Tibial artery (tissue), 4 donors: Measurements from ENCODE around the gene PIWIL1.

Source experiments
- DNase-seq, 2 donors: peaks; one replicate each; pipeline ENCODE4 v3.0.0-alpha.2; 2019
- H3K27ac ChIP-seq, 2 donors: fragments of 200-600 bp; sonication (generic) in 1 of 2; 1 replicate in 1 of 2; 2 replicates in 1 of 2; pipeline ENCODE4 v1.5.1; 2018 to 2019; ENCODE audit warnings: mild to moderate bottlenecking in 1 of 2
- H3K27me3 ChIP-seq, 2 donors: fragments of 200-600 bp; sonication (generic) in 1 of 2; one replicate each; pipeline versions ENCODE4 v1.5.1 to v1.6.0; 2016 to 2019
- H3K36me3 ChIP-seq, 3 donors: fragments of 200-600 bp; sonication (generic) in 2 of 3; one replicate each; pipeline ENCODE4 v1.5.1; 2016 to 2019; ENCODE audit warnings: mild to moderate bottlenecking in 2 of 3
- H3K4me1 ChIP-seq, 4 donors: fragments of 200-600 bp; sonication (generic) in 2 of 4; 1 replicate in 3 of 4; 2 replicates in 1 of 4; pipeline ENCODE4 v1.5.1; 2016 to 2019
- H3K4me3 ChIP-seq, 2 donors: fragments of 200-600 bp; sonication (generic) in 1 of 2; 1 replicate in 1 of 2; 2 replicates in 1 of 2; pipeline ENCODE4 v1.5.1; 2018 to 2019; ENCODE audit warnings: mild to moderate bottlenecking in 2 of 2
- H3K9me3 ChIP-seq, 3 donors: fragments of 200-600 bp; sonication (generic) in 1 of 3; one replicate each; pipeline ENCODE4 v1.5.1; 2016 to 2019
- intact Hi-C: fragments of 100-400 bp; cut with DNase I; formaldehyde crosslinking; loops from one replicate; pipeline ENCODE4 v1.15.0; 2023; ENCODE audit warnings: low total_unique reads
- TF ChIP-seq, protein P1 (sequence below), 2 experiments: fragments of 200-600 bp in 1 of 2; fragments of 450-650 bp in 1 of 2; IDR thresholded peaks; one replicate each; pipeline ENCODE4 v1.5.1; 2017 to 2019; ENCODE audit warnings: antibody characterized with exemption in 2 of 2, mild to moderate bottlenecking in 1 of 2, moderate library complexity in 1 of 2

Gene PIWIL1

DNA sequence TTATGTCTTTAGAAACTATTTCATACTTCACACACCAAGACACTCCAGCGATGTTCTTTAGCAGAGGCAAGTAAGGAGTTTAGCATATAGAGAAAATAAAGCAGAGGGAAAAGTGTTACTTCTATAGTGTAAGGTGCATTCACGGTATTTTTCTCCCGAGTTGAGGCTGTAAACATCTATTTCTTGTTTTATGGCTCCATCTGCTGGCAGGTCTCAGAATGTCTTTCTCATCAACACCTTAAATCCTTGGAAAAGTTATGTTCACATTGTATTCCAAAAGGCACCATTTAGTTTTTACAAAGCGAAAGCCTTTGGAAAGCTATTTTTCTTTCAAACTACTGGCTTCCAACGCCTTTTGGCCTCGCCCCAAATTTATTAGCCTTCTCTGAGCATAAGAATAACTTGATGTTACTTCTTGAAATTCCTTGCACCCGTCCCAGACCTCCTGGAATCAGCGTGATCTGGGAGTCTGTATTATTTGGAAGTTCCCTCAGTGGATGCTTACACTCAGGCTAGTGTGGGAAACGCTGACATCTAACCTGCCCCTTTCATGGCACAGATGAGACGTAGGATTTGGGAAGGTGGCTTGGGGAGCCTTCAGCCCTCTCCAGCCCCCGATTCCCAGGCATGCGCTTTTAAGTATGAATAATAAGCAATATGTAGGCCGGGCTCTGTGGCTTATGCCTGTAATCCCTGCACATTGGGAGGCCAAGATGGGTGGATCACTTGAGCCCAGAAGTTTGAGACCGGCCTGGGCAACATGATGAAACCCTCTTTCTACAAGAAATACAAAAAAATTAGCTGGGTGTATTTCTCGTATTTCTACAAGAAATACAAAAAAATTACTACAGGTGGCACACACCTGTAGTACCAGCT lies 1.9 kb upstream of the PIWIL1 start:
- Histone ChIP-seq H3K4me1 (peaks cover 0 to 11% (median 2%) of the 10 kb centered on the region in 4 donors), H3K9me3 (no peaks in the 10 kb centered on the region), H3K27ac (no peak overlapping the region), H3K4me3 (no peak overlapping the region), H3K36me3 (no peaks in the 10 kb centered on the region), H3K27me3 (peaks cover 0 to 24% of the 10 kb centered on the region in 2 donors)
- intact Hi-C loops, result no loop called here
- TF ChIP-seq, protein P1, sequence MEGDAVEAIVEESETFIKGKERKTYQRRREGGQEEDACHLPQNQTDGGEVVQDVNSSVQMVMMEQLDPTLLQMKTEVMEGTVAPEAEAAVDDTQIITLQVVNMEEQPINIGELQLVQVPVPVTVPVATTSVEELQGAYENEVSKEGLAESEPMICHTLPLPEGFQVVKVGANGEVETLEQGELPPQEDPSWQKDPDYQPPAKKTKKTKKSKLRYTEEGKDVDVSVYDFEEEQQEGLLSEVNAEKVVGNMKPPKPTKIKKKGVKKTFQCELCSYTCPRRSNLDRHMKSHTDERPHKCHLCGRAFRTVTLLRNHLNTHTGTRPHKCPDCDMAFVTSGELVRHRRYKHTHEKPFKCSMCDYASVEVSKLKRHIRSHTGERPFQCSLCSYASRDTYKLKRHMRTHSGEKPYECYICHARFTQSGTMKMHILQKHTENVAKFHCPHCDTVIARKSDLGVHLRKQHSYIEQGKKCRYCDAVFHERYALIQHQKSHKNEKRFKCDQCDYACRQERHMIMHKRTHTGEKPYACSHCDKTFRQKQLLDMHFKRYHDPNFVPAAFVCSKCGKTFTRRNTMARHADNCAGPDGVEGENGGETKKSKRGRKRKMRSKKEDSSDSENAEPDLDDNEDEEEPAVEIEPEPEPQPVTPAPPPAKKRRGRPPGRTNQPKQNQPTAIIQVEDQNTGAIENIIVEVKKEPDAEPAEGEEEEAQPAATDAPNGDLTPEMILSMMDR (IDR thresholded peaks at IDR 0.05), result peak; percentile 59 to 80
- DNase-seq, result no peak

DNA sequence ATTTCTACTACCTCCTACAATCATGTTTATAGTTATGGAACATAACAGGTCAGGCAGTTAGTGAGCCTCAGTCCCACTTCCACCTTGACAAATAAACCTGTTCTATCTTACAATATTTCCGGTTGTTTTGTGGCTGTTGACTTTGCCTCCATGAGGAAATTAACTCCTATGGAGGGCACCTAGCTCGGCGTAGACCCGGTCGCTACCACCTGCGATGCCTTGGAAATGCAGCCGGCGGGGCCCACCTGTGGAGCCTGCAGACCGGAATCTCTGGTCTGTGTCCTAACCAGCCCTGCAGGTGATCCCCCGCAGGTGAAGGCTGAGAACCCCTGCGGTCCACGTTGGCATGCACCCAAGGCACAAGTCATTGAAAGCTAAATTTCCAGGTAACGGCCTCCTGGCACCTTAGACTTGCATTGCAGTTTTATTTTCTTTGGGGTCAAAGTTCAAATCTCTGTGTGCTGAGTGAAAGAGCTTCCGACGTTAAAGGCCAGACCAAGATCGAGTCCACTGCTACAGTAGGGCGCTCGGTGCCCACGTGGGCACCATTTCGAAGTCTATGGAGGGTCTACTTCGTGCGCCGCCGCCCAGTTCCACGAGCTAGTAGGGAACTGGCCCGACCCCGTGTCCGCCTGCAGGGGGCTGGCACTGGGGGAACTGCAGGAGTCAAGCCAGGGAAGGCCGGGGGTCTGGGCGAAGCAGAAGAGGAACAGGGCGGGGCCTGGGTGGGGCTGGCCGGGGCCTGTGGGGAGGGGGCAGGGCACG lies 782 bp upstream of the PIWIL1 start:
- H3K4me1 ChIP-seq, result peaks cover 0 to 11% (median 2%) of the 10 kb centered on the region in 4 donors
- no peak overlapping the region for H3K4me3 ChIP-seq
- H3K9me3 ChIP-seq, result no peaks in the 10 kb centered on the region
- H3K27me3 ChIP-seq, result peaks cover 0 to 24% of the 10 kb centered on the region in 2 donors
- H3K36me3 ChIP-seq, result no peaks in the 10 kb centered on the region
- no peak overlapping the region for H3K27ac ChIP-seq
- DNase-seq, result no peak
- TF ChIP-seq, protein P1 (IDR thresholded peaks at IDR 0.05), result no peak
- intact Hi-C loops, result no loop called here

DNA sequence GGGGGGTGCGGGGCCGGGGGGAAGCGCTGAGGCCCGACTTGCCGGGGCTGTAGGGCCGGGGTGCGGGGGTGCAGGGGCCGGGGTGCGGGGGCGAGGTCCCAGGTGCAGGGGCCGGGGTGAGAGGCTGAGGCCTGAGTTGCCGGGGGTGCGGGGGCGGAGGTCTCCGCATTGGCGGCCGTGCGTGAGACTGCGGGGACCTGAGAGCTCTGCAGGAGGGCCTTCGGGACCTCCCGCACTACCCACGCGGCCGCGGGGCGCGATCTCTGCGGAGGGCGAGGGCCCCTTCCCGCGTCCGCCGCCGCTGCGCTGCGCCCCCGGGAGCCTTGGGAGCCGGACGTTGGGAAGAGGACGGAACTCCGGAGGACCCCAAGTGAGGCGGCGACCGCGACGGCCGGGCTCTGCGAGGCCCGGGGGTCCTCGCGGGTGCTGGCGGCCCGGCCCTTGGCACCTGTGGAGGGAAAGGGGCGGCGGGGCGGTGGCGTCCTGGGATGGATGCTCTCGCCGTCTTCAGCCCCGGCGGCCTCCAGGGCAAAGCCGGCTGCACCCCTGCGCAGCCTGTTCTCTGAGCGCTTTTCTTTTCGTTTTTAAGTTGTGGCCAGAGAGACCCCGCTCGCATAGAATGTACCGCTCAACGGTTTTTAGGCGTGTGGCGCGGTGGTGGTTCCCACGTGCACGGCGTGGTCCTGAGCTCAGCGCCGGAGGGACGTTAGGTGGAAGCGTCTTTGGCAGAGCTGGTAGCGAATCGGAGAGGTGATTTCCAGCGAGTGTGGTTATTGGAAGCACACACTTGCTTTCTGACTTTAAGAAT lies 1.3 kb downstream of the PIWIL1 start:
- H3K9me3 ChIP-seq, result no peaks in the 10 kb centered on the region
- TF ChIP-seq, protein P1 (IDR thresholded peaks at IDR 0.05), result no peak
- DNase-seq, result no peak
- H3K4me3 ChIP-seq, result no peak overlapping the region
- H3K27ac ChIP-seq, result no peak overlapping the region
- peaks cover 0 to 11% (median 2%) of the 10 kb centered on the region in 4 donors for H3K4me1 ChIP-seq
- H3K27me3 ChIP-seq, result peaks cover 0 to 24% of the 10 kb centered on the region in 2 donors
- intact Hi-C loops, result no loop called here
- H3K36me3 ChIP-seq, result no peaks in the 10 kb centered on the region

DNA sequence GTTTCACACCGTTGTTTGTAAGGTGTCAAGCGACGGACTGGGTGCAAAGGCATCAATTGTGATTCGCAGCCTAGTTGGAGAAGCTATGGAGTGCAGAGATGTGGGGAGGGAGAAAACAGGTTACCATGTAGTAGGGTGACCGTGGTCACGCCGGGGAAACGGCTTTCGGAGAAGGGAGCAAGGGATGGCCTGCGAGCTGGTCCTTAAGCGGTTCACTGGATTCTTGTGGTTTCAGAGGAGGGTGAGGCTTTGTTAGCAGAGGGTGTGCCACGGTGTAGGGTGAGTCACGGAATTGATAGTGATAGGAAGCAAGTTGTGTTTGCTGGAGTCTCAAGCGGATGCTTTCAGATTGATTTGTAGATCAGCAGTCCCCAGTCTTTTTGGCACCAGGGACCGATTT lies 2.3 kb downstream of the PIWIL1 start:
- Histone ChIP-seq H3K4me1 (peaks cover 0 to 11% (median 2%) of the 10 kb centered on the region in 4 donors), H3K9me3 (no peaks in the 10 kb centered on the region), H3K27ac (no peak overlapping the region), H3K36me3 (no peaks in the 10 kb centered on the region), H3K27me3 (peaks cover 0 to 20% of the 10 kb centered on the region in 2 donors), H3K4me3 (no peak overlapping the region)
- DNase-seq, result no peak
- TF ChIP-seq, protein P1 (IDR thresholded peaks at IDR 0.05), result no peak
- intact Hi-C loops, result no loop called here

DNA sequence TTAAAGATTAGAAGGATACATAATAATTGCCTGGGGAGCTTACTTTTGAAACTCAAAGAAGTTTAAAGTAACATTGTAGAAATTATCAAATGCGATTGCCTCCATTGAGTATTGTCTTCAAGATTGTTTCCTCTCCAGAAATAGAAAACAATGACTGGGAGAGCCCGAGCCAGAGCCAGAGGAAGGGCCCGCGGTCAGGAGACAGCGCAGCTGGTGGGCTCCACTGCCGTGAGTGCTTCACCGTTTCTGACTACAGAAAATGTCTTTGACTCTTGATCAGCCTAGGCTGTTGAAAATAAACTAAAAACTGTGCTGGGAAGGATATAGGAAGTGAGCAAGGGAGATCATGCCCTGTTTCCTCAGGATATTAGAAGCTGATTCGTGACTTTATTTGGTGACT lies 4.8 kb downstream of the PIWIL1 start:
- Histone ChIP-seq H3K27me3 (peaks cover 0 to 16% of the 10 kb centered on the region in 2 donors), H3K9me3 (no peaks in the 10 kb centered on the region), H3K36me3 (no peaks in the 10 kb centered on the region), H3K4me3 (no peak overlapping the region), H3K4me1 (peaks cover 0 to 11% (median 2%) of the 10 kb centered on the region in 4 donors), H3K27ac (no peak overlapping the region)
- intact Hi-C loops, result no loop called here
- TF ChIP-seq, protein P1 (IDR thresholded peaks at IDR 0.05), result no peak
- no peak for DNase-seq
